NCI-H446 treated with DMSO at 0.1 percent for 48 hours (cell line): ENCODE data around the gene TSHZ3.

Experiments
- DNase-seq: peaks from one replicate; lab custom pipeline; 2025; lab: John Stamatoyannopoulos, UW

Gene TSHZ3

GRCh38 chr19:31261019-31261602 lies 88.1 kb downstream of the TSHZ3 start:
- DNase-seq, result no peak

- no peak for DNase-seq
Measured at GRCh38 chr19:31260171-31260933, 88.9 kb downstream of the TSHZ3 start.

- DNase-seq, result no peak
Measured at GRCh38 chr19:31258211-31259052, 90.8 kb downstream of the TSHZ3 start.

GRCh38 chr19:31257426-31258130 lies 91.7 kb downstream of the TSHZ3 start:
- no peak for DNase-seq

- DNase-seq, result no peak
Measured at GRCh38 chr19:31257025-31257424, 92.2 kb downstream of the TSHZ3 start.

GRCh38 chr19:31256593-31256960 lies 92.7 kb downstream of the TSHZ3 start:
- no peak for DNase-seq

GRCh38 chr19:31255831-31256592 lies 93.2 kb downstream of the TSHZ3 start:
- DNase-seq, result no peak

- no peak for DNase-seq
Measured at GRCh38 chr19:31255174-31255799, 93.9 kb downstream of the TSHZ3 start.

GRCh38 chr19:31254611-31255010 lies 94.6 kb downstream of the TSHZ3 start:
- no peak for DNase-seq

GRCh38 chr19:31254180-31254551 lies 95.1 kb downstream of the TSHZ3 start:
- no peak for DNase-seq

GRCh38 chr19:31253526-31254179 lies 95.6 kb downstream of the TSHZ3 start:
- DNase-seq, result no peak

GRCh38 chr19:31252441-31252840 lies 96.8 kb downstream of the TSHZ3 start:
- no peak for DNase-seq

GRCh38 chr19:31249217-31249616 lies 100.0 kb downstream of the TSHZ3 start:
- DNase-seq, result no peak

- DNase-seq, result no peak
Measured at GRCh38 chr19:31235806-31236205, 113.4 kb downstream of the TSHZ3 start.

- DNase-seq, result no peak
Measured at GRCh38 chr19:31233295-31233800, 115.9 kb downstream of the TSHZ3 start.

GRCh38 chr19:31232871-31233270 lies 116.4 kb downstream of the TSHZ3 start:
- DNase-seq, result no peak

GRCh38 chr19:31232180-31232579 lies 117.1 kb downstream of the TSHZ3 start:
- no peak for DNase-seq

GRCh38 chr19:31231237-31231636 lies 118.0 kb downstream of the TSHZ3 start:
- no peak for DNase-seq

- DNase-seq, result no peak
Measured at GRCh38 chr19:31226151-31226935, 122.9 kb downstream of the TSHZ3 start.
